Gastroesophageal sphincter (tissue), 3 donors: ENCODE measurements around the gene L3MBTL3.

Experiments used
- EP300 ChIP-seq: sonication (generic); formaldehyde crosslinking; IDR thresholded peaks from one replicate; pipeline ENCODE4 v1.6.1; 2017; ENCODE audit warnings: antibody characterized with exemption, mild to moderate bottlenecking
- POLR2A ChIP-seq, 2 donors: fragments of 450-650 bp; IDR thresholded peaks; one replicate each; pipeline ENCODE4 v1.6.1; 2017; ENCODE audit warnings: antibody characterized with exemption in 2 of 2, mild to moderate bottlenecking in 2 of 2, moderate library complexity in 1 of 2
- TF ChIP-seq, protein P1 (sequence below), 4 experiments: fragments of 200-600 bp in 2 of 4; fragments of 450-650 bp in 2 of 4; sonication (generic) in 1 of 4; IDR thresholded peaks; one replicate each; pipeline ENCODE4 v1.5.1; 2017 to 2019; ENCODE audit warnings: antibody characterized with exemption in 4 of 4, mild to moderate bottlenecking in 2 of 4, moderate library complexity in 2 of 4

DNA sequence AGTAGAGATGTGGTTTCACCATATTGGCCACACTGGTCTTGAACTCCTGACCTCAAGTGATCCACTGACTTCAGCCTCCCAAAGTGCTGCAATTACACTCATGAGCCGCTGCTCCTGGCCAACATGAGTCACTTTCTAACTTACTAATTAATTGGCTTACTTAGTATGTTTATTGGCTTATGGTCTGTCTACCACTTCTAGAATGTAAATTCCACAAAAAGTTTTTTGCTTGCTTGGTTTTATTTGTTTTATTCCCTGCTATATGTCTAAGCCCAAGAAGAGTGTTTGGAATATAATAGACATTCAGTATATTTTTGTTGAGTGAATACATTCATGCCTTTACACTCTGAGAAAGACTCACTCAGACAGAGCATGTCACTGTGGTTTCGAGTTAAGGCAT, 118.4 kb downstream of the L3MBTL3 start:
- TF ChIP-seq, protein P1, sequence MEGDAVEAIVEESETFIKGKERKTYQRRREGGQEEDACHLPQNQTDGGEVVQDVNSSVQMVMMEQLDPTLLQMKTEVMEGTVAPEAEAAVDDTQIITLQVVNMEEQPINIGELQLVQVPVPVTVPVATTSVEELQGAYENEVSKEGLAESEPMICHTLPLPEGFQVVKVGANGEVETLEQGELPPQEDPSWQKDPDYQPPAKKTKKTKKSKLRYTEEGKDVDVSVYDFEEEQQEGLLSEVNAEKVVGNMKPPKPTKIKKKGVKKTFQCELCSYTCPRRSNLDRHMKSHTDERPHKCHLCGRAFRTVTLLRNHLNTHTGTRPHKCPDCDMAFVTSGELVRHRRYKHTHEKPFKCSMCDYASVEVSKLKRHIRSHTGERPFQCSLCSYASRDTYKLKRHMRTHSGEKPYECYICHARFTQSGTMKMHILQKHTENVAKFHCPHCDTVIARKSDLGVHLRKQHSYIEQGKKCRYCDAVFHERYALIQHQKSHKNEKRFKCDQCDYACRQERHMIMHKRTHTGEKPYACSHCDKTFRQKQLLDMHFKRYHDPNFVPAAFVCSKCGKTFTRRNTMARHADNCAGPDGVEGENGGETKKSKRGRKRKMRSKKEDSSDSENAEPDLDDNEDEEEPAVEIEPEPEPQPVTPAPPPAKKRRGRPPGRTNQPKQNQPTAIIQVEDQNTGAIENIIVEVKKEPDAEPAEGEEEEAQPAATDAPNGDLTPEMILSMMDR (IDR thresholded peaks at IDR 0.05): no peak
- TF ChIP-seq POLR2A (IDR thresholded peaks at IDR 0.05) (no peak), EP300 (no peak)
